CD4-positive, alpha-beta T cell treated with Interleukin-17A for 4 hours (primary cell): Measurements from ENCODE around the gene PSMD13.
"Not testable (repeated sequence)": the region's sequence is repeated elsewhere in the genome, so short reads cannot be mapped to it uniquely, and the experiment has no call there.

Experiments used
- DNase-seq: peaks from one replicate; pipeline ENCODE4 v3.0.0-alpha.2; 2020; ENCODE audit warnings: mixed read lengths

PSMD13 gene

GRCh38 chr11:236774-237767, at the start of gene PSMD13:
TSS of gene PSMD13 (plus strand) at chr11:236976. CDS start at chr11:237050, 74 bp downstream.
- peak; percentile 87 for DNase-seq

GRCh38 chr11:189200-189783, 47.5 kb upstream of the PSMD13 start:
- DNase-seq, result not testable (repeated sequence)

DNA sequence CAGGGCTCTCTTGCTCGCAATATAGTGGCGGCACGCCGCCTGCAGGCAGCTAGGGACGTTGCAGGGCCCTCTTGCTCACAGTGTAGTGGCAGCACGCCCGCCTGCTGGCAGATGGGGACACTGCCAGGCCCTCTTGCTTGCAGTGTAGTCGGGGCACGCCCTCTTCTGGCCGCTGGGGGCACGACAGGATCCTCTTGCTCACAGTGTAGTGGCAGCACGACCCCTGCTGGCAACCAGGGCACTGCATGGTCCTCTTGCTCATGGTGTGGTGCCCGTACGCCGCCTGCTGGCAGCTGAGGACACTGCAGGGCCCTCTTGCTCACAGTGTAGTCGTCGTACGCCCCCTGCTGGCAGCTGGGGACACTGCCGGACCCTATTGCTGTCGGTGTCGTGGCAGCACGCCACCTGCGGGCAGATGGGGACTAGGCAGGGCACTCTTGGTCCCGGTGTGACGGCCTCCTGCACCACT, 46.9 kb upstream of the PSMD13 start:
- DNase-seq, result not testable (repeated sequence)

- DNase-seq, result not testable (repeated sequence)
Measured at GRCh38 chr11:190546-190945, 46.2 kb upstream of the PSMD13 start.

GRCh38 chr11:191490-192478, 45.0 kb upstream of the PSMD13 start:
- DNase-seq, result peak; percentile 0

DNA sequence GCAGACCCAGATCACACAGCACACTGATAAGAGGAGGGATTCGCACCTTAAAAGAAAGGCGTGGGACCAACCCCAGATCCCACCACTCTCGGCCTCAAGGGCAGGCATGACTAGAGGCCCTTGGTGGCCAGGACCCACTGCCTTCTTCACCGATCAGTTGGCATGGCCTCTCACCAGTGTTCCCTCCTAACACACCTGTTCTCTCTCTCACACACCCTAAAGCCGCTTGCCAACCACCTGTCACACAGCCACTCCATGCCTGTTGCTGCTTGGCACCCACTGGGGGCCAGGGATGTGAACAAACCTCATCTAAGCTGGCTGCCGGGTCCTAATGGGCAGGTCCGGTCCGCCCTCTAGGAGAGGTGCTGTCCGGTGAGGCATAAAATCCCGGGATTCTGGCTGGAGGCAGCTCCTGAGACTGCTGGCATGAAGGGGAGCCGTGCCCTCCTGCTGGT, 44.1 kb upstream of the PSMD13 start, which contains the start of gene SCGB1C1:
Gene SCGB1C1, plus strand, starts transcription at position 405 of the 455 bp plus-strand sequence. Its CDS starts 22 bp downstream, at position 427.
- not testable (repeated sequence) for DNase-seq

DNA sequence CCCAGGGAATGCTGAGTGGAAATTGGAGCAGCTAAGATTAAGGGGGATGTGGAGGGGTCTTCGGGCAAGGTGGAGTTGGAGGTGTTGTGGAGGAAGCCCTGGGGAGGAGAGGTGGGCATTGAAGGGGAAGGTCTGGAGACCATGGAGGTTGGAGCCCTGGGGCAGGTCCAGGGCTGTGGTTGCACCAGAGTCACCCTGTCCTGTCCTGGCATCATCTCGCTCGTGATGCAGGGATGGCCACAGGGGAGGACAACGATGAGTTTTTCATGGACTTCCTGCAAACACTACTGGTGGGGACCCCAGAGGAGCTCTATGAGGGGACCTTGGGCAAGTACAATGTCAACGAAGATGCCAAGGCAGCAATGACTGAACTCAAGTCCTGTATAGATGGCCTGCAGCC, 43.3 kb upstream of the PSMD13 start:
- DNase-seq, result peak; percentile 1

- DNase-seq, result peak; percentile 1
Measured at GRCh38 chr11:196786-197731, 39.7 kb upstream of the PSMD13 start.

GRCh38 chr11:197741-198235, 39.0 kb upstream of the PSMD13 start:
- DNase-seq, result peak; percentile 1

GRCh38 chr11:198236-198806, 38.5 kb upstream of the PSMD13 start:
- DNase-seq, result no peak

GRCh38 chr11:199004-199581, 37.7 kb upstream of the PSMD13 start:
- DNase-seq, result peak; percentile 0

- no peak for DNase-seq
Measured at GRCh38 chr11:199782-200181, 37.0 kb upstream of the PSMD13 start.

DNA sequence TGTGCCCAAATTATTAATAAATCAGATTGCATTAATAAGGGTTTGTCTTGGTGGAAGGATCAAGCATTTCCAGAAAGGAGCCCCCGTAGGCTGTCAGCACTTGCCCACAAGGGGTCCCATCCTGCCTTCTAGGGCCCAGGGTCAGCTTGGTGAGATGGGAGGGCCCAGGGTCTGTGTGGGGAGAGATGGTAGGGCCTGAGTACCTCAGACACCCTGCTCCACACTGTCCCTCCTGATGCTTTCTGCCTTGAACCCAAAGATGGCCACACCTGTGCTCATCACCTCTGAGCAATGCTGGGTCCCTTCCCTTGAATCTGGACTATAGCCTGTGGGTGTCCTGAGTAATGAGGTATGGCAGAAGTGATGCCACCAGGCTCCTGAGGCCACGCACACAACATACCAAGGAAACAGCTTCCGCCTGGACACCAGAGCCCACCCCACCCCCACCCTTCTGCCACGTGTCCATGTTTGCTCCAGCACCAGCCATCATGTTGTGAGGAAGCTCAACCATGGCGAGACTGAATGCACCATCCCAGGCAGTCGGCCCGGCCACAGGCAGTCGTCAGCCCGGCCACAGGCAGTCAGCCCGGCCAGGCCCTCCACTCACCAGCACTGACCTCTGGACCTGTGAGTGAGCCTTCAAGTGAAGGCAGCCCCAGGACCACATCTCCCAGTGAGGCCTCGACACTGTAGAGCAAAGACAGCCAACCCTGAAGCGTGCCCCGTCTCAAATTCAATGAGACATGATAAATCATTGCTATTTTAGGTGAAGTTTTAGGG, 36.4 kb upstream of the PSMD13 start:
- DNase-seq, result no peak

GRCh38 chr11:201966-202365, 34.8 kb upstream of the PSMD13 start:
- DNase-seq, result no peak

- DNase-seq, result no peak
Measured at GRCh38 chr11:202490-202889, 34.3 kb upstream of the PSMD13 start.

DNA sequence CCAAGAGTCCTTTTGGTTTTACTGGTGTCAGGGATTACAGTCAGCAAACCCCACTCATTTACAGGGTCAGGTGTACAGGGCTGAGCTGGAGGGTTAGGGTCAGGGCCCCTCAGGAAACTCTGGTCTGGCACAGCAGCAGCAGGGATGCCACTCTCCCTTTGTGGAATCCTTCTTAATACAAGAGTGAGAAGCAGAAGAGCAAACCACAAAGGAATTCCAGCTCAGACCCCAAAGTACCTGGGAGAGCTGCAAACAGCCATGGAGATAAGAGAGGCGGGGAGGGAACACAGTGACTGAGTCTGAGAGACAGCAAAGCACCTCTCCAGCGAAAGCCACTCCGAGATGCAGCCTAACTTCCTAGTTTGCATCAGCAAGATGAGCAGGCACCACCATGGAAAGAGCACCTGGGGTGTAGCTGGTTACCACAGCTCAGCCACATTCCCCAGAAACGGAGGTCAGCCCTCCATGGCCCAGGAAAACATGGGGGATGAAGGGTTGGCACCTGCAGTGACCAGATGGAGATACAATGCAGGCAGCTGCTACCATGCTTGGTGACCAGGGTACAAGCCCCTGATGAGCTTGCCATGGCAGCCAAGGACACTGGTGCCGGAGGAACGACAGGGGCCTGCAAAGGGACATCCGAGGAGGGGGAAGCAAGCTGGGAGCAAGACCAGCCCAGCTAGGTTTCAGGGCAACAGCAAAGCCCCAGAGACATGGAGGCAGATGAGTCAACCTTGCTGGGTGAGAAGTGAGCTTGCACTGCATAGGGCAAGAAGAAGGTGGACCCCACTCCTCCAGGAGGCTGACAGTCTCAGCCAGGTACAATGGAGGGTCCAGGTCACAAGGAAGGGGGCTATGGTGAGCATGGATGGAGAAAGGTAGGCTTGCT, 33.5 kb upstream of the PSMD13 start:
- DNase-seq, result no peak

DNA sequence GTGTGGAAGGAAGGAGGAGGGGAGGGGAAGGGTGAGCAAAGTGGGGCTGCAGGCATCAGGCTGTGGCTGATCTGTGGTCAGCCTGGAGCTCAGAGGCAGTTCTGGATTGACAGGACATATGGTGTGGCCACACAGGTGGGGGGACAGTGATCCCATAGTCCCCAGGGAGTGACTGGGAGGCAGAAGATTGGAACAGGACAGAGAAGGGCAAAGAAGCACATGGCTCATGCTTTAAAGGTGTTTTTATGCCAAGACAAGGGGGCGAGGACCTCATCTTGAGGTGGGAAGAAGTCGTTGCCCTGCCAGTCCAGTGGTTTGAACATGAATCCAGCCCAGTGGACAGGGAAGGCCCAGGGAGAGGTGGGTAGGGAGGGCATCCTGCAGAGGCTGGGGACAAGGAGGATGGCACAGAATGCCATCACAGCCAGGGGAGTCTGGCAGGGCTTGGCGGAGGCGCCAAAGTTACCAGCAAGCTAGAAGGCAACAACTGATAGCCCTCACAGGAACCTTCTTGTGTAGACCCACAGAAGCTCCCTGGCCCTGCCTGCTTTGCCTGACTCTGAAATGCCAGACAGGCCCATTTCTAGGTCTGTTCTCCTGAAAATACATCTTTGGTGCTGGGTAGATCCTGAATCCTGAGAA, 32.7 kb upstream of the PSMD13 start:
- no peak for DNase-seq
